ENCODE data around the gene IFIH1.

IFIH1 gene

DNA sequence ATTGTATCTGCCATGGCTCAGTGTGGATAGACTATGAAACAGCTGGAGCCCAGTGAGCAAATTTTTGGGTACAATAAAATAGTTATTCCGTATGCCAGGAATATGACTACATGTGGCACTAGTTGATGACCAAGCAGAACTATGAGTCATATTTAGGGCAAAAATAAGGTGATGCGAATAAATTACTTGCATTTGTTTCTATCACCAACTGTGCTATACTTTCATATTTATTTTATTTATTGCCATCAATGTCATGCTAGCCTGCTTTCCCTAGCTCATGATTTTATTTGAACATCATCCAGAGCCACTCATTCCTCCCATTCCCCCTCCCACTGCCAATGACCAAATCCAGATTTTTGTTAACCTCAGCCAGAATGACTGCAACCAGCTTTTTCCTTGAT lies 61.9 kb downstream of the IFIH1 start:
- peak; percentile 59 for ATAC-seq
- TF ChIP-seq ZNF70 (CRISPR knock-in tag; IDR thresholded peaks at IDR 0.05) (no peak), SNAI2 (CRISPR knock-in tag; IDR thresholded peaks at IDR 0.05) (no peak), PPARA (CRISPR knock-in tag; IDR thresholded peaks at IDR 0.05; ENCODE audit: borderline replicate concordance) (no peak), ZC3H10 (CRISPR knock-in tag; IDR thresholded peaks at IDR 0.05) (no peak), BACH2 (CRISPR knock-in tag; IDR thresholded peaks at IDR 0.05; ENCODE audit: borderline replicate concordance) (no peak), TOX (CRISPR knock-in tag; IDR thresholded peaks at IDR 0.05; ENCODE audit: borderline replicate concordance) (no peak)
- TF ChIP-seq, protein P1, sequence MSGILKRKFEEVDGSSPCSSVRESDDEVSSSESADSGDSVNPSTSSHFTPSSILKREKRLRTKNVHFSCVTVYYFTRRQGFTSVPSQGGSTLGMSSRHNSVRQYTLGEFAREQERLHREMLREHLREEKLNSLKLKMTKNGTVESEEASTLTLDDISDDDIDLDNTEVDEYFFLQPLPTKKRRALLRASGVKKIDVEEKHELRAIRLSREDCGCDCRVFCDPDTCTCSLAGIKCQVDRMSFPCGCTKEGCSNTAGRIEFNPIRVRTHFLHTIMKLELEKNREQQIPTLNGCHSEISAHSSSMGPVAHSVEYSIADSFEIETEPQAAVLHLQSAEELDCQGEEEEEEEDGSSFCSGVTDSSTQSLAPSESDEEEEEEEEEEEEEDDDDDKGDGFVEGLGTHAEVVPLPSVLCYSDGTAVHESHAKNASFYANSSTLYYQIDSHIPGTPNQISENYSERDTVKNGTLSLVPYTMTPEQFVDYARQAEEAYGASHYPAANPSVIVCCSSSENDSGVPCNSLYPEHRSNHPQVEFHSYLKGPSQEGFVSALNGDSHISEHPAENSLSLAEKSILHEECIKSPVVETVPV (CRISPR knock-in tag; IDR thresholded peaks at IDR 0.05), result no peak
- TF ChIP-seq, protein P2, sequence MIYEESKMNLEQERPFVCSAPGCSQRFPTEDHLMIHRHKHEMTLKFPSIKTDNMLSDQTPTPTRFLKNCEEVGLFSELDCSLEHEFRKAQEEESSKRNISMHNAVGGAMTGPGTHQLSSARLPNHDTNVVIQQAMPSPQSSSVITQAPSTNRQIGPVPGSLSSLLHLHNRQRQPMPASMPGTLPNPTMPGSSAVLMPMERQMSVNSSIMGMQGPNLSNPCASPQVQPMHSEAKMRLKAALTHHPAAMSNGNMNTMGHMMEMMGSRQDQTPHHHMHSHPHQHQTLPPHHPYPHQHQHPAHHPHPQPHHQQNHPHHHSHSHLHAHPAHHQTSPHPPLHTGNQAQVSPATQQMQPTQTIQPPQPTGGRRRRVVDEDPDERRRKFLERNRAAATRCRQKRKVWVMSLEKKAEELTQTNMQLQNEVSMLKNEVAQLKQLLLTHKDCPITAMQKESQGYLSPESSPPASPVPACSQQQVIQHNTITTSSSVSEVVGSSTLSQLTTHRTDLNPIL (CRISPR knock-in tag; IDR thresholded peaks at IDR 0.05; ENCODE audit: low read depth), result no peak

DNA sequence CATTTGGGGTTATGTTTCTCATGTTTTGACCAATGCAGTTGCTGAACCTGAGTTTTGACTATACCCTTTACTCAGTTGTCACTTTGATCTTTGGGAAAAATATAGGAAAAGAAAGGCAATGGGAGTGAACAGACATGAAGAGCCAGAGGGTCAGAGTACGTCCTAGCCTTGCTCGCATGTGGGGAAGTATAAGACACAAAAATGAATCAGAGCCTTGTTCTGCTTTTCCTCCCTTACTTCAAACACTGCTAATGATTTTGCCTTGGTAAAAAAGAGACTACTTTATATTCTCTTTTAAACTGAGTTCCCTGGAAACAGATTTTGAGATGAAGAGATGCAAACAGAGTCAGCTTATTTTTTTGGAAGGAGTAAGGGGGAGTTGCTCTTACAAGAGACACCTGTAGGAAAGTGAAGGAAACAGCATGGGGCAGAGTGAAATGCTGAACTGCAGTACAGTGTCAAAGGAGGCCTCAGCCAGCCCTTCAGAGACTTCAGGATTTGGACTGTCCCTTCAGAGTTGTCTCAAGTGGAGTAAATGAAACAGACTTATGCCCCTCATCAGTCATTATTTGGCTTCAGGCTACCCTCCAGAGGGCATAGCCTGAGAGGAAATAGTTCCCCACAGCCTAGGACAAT lies 64.1 kb downstream of the IFIH1 start:
- no peak for ATAC-seq
- no peak for TF ChIP-seq ZFP30 (CRISPR knock-in tag; IDR thresholded peaks at IDR 0.05)
- TF ChIP-seq ARNTL (CRISPR knock-in tag; IDR thresholded peaks at IDR 0.05; ENCODE audit: borderline replicate concordance, low read depth), result no peak
- TF ChIP-seq CSDC2 (CRISPR knock-in tag; IDR thresholded peaks at IDR 0.05), result no peak
- TF ChIP-seq TOX (CRISPR knock-in tag; IDR thresholded peaks at IDR 0.05; ENCODE audit: borderline replicate concordance), result no peak
- TF ChIP-seq GLIS3 (CRISPR knock-in tag; IDR thresholded peaks at IDR 0.05), result no peak
- TF ChIP-seq, protein P3, sequence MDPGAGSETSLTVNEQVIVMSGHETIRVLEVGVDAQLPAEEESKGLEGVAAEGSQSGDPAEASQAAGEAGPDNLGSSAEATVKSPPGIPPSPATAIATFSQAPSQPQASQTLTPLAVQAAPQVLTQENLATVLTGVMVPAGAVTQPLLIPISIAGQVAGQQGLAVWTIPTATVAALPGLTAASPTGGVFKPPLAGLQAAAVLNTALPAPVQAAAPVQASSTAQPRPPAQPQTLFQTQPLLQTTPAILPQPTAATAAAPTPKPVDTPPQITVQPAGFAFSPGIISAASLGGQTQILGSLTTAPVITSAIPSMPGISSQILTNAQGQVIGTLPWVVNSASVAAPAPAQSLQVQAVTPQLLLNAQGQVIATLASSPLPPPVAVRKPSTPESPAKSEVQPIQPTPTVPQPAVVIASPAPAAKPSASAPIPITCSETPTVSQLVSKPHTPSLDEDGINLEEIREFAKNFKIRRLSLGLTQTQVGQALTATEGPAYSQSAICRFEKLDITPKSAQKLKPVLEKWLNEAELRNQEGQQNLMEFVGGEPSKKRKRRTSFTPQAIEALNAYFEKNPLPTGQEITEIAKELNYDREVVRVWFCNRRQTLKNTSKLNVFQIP (CRISPR knock-in tag; IDR thresholded peaks at IDR 0.05; ENCODE audit: borderline replicate concordance, low read depth), result no peak
- TF ChIP-seq ZNF565 (CRISPR knock-in tag; conservative IDR thresholded peaks at IDR 0.05; ENCODE audit: low read depth), result no peak
- TF ChIP-seq ZC3H10 (CRISPR knock-in tag; IDR thresholded peaks at IDR 0.05), result no peak
- TF ChIP-seq, protein P4, sequence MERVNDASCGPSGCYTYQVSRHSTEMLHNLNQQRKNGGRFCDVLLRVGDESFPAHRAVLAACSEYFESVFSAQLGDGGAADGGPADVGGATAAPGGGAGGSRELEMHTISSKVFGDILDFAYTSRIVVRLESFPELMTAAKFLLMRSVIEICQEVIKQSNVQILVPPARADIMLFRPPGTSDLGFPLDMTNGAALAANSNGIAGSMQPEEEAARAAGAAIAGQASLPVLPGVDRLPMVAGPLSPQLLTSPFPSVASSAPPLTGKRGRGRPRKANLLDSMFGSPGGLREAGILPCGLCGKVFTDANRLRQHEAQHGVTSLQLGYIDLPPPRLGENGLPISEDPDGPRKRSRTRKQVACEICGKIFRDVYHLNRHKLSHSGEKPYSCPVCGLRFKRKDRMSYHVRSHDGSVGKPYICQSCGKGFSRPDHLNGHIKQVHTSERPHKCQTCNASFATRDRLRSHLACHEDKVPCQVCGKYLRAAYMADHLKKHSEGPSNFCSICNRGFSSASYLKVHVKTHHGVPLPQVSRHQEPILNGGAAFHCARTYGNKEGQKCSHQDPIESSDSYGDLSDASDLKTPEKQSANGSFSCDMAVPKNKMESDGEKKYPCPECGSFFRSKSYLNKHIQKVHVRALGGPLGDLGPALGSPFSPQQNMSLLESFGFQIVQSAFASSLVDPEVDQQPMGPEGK (CRISPR knock-in tag; IDR thresholded peaks at IDR 0.05; ENCODE audit: borderline replicate concordance), result no peak
- TF ChIP-seq, protein P2 (CRISPR knock-in tag; IDR thresholded peaks at IDR 0.05; ENCODE audit: low read depth), result no peak
- TF ChIP-seq, protein P1 (CRISPR knock-in tag; IDR thresholded peaks at IDR 0.05), result no peak
- TF ChIP-seq ESRRG (CRISPR knock-in tag; IDR thresholded peaks at IDR 0.05), result no peak
- TF ChIP-seq OSR1 (CRISPR knock-in tag; IDR thresholded peaks at IDR 0.05), result no peak
- no peak for TF ChIP-seq ZNF70 (CRISPR knock-in tag; IDR thresholded peaks at IDR 0.05)
- TF ChIP-seq ISL1 (CRISPR knock-in tag; IDR thresholded peaks at IDR 0.05), result no peak
- TF ChIP-seq PPARA (CRISPR knock-in tag; IDR thresholded peaks at IDR 0.05; ENCODE audit: borderline replicate concordance), result no peak
- TF ChIP-seq BACH2 (CRISPR knock-in tag; IDR thresholded peaks at IDR 0.05; ENCODE audit: borderline replicate concordance), result no peak
- TF ChIP-seq, protein P5, sequence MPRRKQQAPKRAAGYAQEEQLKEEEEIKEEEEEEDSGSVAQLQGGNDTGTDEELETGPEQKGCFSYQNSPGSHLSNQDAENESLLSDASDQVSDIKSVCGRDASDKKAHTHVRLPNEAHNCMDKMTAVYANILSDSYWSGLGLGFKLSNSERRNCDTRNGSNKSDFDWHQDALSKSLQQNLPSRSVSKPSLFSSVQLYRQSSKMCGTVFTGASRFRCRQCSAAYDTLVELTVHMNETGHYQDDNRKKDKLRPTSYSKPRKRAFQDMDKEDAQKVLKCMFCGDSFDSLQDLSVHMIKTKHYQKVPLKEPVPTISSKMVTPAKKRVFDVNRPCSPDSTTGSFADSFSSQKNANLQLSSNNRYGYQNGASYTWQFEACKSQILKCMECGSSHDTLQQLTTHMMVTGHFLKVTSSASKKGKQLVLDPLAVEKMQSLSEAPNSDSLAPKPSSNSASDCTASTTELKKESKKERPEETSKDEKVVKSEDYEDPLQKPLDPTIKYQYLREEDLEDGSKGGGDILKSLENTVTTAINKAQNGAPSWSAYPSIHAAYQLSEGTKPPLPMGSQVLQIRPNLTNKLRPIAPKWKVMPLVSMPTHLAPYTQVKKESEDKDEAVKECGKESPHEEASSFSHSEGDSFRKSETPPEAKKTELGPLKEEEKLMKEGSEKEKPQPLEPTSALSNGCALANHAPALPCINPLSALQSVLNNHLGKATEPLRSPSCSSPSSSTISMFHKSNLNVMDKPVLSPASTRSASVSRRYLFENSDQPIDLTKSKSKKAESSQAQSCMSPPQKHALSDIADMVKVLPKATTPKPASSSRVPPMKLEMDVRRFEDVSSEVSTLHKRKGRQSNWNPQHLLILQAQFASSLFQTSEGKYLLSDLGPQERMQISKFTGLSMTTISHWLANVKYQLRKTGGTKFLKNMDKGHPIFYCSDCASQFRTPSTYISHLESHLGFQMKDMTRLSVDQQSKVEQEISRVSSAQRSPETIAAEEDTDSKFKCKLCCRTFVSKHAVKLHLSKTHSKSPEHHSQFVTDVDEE (CRISPR knock-in tag; IDR thresholded peaks at IDR 0.05), result no peak
- TF ChIP-seq TCF4 (CRISPR knock-in tag; IDR thresholded peaks at IDR 0.05; ENCODE audit: borderline replicate concordance), result no peak
- TF ChIP-seq ZNF8 (CRISPR knock-in tag; IDR thresholded peaks at IDR 0.05), result no peak
